ENCODE measurements around the gene PCBD1.
"Not testable (repeated sequence)": the region's sequence is repeated elsewhere in the genome, so short reads cannot be mapped to it uniquely, and the experiment has no call there.

PCBD1 gene

GRCh38 chr10:70863470-70864160 is 24.8 kb downstream of the PCBD1 start:
- DNase-seq (ENCODE audit: low spot score), result no peak

- not testable (repeated sequence) for DNase-seq (ENCODE audit: low spot score)
Observed at GRCh38 chr10:70861495-70862197, 26.7 kb downstream of the PCBD1 start.

GRCh38 chr10:70858759-70859158 is 29.6 kb downstream of the PCBD1 start:
- DNase-seq (ENCODE audit: low spot score), result no peak

- DNase-seq (ENCODE audit: low spot score), result no peak
Observed at GRCh38 chr10:70856454-70856853, 31.9 kb downstream of the PCBD1 start.

- DNase-seq (ENCODE audit: low spot score), result no peak
Observed at GRCh38 chr10:70853457-70853856, 34.9 kb downstream of the PCBD1 start.

- DNase-seq (ENCODE audit: low spot score), result no peak
Observed at GRCh38 chr10:70853038-70853437, 35.3 kb downstream of the PCBD1 start.

- no peak for DNase-seq (ENCODE audit: low spot score)
Observed at GRCh38 chr10:70851597-70852475, 36.5 kb downstream of the PCBD1 start.

- DNase-seq (ENCODE audit: low spot score), result no peak
Observed at GRCh38 chr10:70850097-70850496, 38.3 kb downstream of the PCBD1 start.

GRCh38 chr10:70849582-70850016 is 38.8 kb downstream of the PCBD1 start:
- DNase-seq (ENCODE audit: low spot score), result no peak

- no peak for DNase-seq (ENCODE audit: low spot score)
Observed at GRCh38 chr10:70847659-70848360, 40.6 kb downstream of the PCBD1 start.

- DNase-seq (ENCODE audit: low spot score), result no peak
Observed at GRCh38 chr10:70846795-70847194, 41.6 kb downstream of the PCBD1 start.

GRCh38 chr10:70845816-70846215 is 42.5 kb downstream of the PCBD1 start:
- no peak for DNase-seq (ENCODE audit: low spot score)

GRCh38 chr10:70845256-70845655 is 43.1 kb downstream of the PCBD1 start:
- DNase-seq (ENCODE audit: low spot score), result no peak

GRCh38 chr10:70843776-70844489 is 44.4 kb downstream of the PCBD1 start:
- DNase-seq (ENCODE audit: low spot score), result no peak

GRCh38 chr10:70843333-70843732 is 45.0 kb downstream of the PCBD1 start:
- no peak for DNase-seq (ENCODE audit: low spot score)

- DNase-seq (ENCODE audit: low spot score), result no peak
Observed at GRCh38 chr10:70840836-70841235, 47.5 kb downstream of the PCBD1 start.

- DNase-seq (ENCODE audit: low spot score), result no peak
Observed at GRCh38 chr10:70838270-70838805, 50.0 kb downstream of the PCBD1 start.

GRCh38 chr10:70837660-70838059 is 50.7 kb downstream of the PCBD1 start:
- no peak for DNase-seq (ENCODE audit: low spot score)

GRCh38 chr10:70836319-70836718 is 52.0 kb downstream of the PCBD1 start:
- no peak for DNase-seq (ENCODE audit: low spot score)

GRCh38 chr10:70834441-70835151 is 53.8 kb downstream of the PCBD1 start:
- no peak for DNase-seq (ENCODE audit: low spot score)
